ENCODE measurements around the gene UBE2QL1. TPM values are rescaled to one million over a fixed set of nuclear protein-coding genes. Genes with fewer than 3 reads are reported as not detected.

UBE2QL1 gene
- total RNA-seq, 2 donors from 2014 or later: 0.33 to 0.78 TPM

- TF ChIP-seq POLR2A (IDR thresholded peaks at IDR 0.05): no peak
- no peak for TF ChIP-seq CTCF (IDR thresholded peaks at IDR 0.05)
- H3K36me3 ChIP-seq (replicated peaks in 1 of 2; ENCODE audit: insufficient read depth in 1 of 2, low read depth in 2 of 2): no peaks in the 10 kb centered on the region
- ATAC-seq (no peak), DNase-seq (no peak)
- no peak overlapping the region for H3K27ac ChIP-seq
- no peaks in the 10 kb centered on the region for H3K4me1 ChIP-seq
- intact Hi-C loops (cut with DNase I): no loop called here
- no peak overlapping the region for H3K4me3 ChIP-seq
- H3K27me3 ChIP-seq: no peaks in the 10 kb centered on the region
- no peaks in the 10 kb centered on the region for H3K9me3 ChIP-seq
- 46 to 72% methylated on average over 4 to 9 of the region's 9 CpGs for whole genome bisulfite sequencing, 2 donors
Measured at GRCh38 chr5:6522923-6523322, 74.3 kb downstream of the UBE2QL1 start.

- DNase-seq: no peak
- no peak for ATAC-seq
- Histone ChIP-seq H3K27me3 (no peaks in the 10 kb centered on the region), H3K9me3 (no peaks in the 10 kb centered on the region), H3K4me1 (no peaks in the 10 kb centered on the region), H3K27ac (no peak overlapping the region), H3K36me3 (replicated peaks in 1 of 2; ENCODE audit: insufficient read depth in 1 of 2, low read depth in 2 of 2) (no peaks in the 10 kb centered on the region), H3K4me3 (no peak overlapping the region)
- WGBS, 2 donors: 76 to 81% methylated on average over 4 of the region's 4 CpGs
- TF ChIP-seq CTCF (IDR thresholded peaks at IDR 0.05): no peak
- TF ChIP-seq POLR2A (IDR thresholded peaks at IDR 0.05): no peak
- intact Hi-C loops (cut with DNase I): no loop called here
Measured at GRCh38 chr5:6525422-6525821, 76.8 kb downstream of the UBE2QL1 start.

GRCh38 chr5:6525910-6526309, 77.3 kb downstream of the UBE2QL1 start:
- 48 to 52% methylated on average over 9 of the region's 9 CpGs for WGBS, 2 donors
- H3K36me3 ChIP-seq (replicated peaks in 1 of 2; ENCODE audit: insufficient read depth in 1 of 2, low read depth in 2 of 2): no peaks in the 10 kb centered on the region
- no peak overlapping the region for H3K27ac ChIP-seq
- no peak for TF ChIP-seq POLR2A (IDR thresholded peaks at IDR 0.05)
- TF ChIP-seq CTCF (IDR thresholded peaks at IDR 0.05): peak; percentile 15 to 60 (median 45)
- H3K27me3 ChIP-seq: no peaks in the 10 kb centered on the region
- DNase-seq: peak; percentile 52 to 66 (median 56)
- H3K4me1 ChIP-seq: no peaks in the 10 kb centered on the region
- H3K9me3 ChIP-seq: no peaks in the 10 kb centered on the region
- ATAC-seq: peak; percentile 55
- H3K4me3 ChIP-seq: no peak overlapping the region
- intact Hi-C loops (cut with DNase I): no loop called here

- no peak overlapping the region for H3K27ac ChIP-seq
- intact Hi-C loops (cut with DNase I): no loop called here
- TF ChIP-seq POLR2A (IDR thresholded peaks at IDR 0.05) (no peak), CTCF (IDR thresholded peaks at IDR 0.05) (no peak)
- ATAC-seq (no peak), DNase-seq (no peak)
- no peaks in the 10 kb centered on the region for H3K4me1 ChIP-seq
- 65 to 70% methylated on average over 12 of the region's 12 CpGs for WGBS, 2 donors
- H3K36me3 ChIP-seq (replicated peaks in 1 of 2; ENCODE audit: insufficient read depth in 1 of 2, low read depth in 2 of 2): no peaks in the 10 kb centered on the region
- no peaks in the 10 kb centered on the region for H3K27me3 ChIP-seq
- no peak overlapping the region for H3K4me3 ChIP-seq
- H3K9me3 ChIP-seq: no peaks in the 10 kb centered on the region
Measured at GRCh38 chr5:6527749-6528455, 79.2 kb downstream of the UBE2QL1 start.

GRCh38 chr5:6535594-6535993, 86.9 kb downstream of the UBE2QL1 start:
- no peak overlapping the region for H3K4me3 ChIP-seq
- no peak overlapping the region for H3K27ac ChIP-seq
- 22 to 28% methylated on average over 2 of the region's 2 CpGs for WGBS, 2 donors
- H3K27me3 ChIP-seq: no peaks in the 10 kb centered on the region
- no peaks in the 10 kb centered on the region for H3K36me3 ChIP-seq (replicated peaks in 1 of 2; ENCODE audit: insufficient read depth in 1 of 2, low read depth in 2 of 2)
- peaks cover 10% of the 10 kb centered on the region for H3K4me1 ChIP-seq
- no peak for TF ChIP-seq POLR2A (IDR thresholded peaks at IDR 0.05)
- TF ChIP-seq CTCF (IDR thresholded peaks at IDR 0.05): no peak
- DNase-seq (no peak), ATAC-seq (peak; percentile 66)
- intact Hi-C loops (cut with DNase I): no loop called here
- no peaks in the 10 kb centered on the region for H3K9me3 ChIP-seq

All from body of pancreas (tissue), 4 donors.